ENCODE results near the gene ZNF563.

- TF ChIP-seq CTCF (IDR thresholded peaks at IDR 0.05; ENCODE audit: low read length) (no peak), EZH2 (optimal IDR thresholded peaks at IDR 0.05; ENCODE audit: low read depth, low read length) (no peak), EZH2phosphoT487 (IDR thresholded peaks at IDR 0.05; ENCODE audit: low read length) (no peak)
Observed at GRCh38 chr19:12353375-12353774, 19.9 kb upstream of the ZNF563 start.
